GM23248 (cell line): Measurements from ENCODE around the gene MELK. TPM values are rescaled to one million over a fixed set of nuclear protein-coding genes. Genes with fewer than 3 reads are reported as not detected.
A peak's percentile ranks its signal among the peaks of the same experiment; 100 is the strongest.
"Not testable (repeated sequence)": the region's sequence is repeated elsewhere in the genome, so short reads cannot be mapped to it uniquely, and the experiment has no call there.

Experiments used
- DNase-seq: peaks from one replicate; pipeline ENCODE4 v3.0.0-alpha.2; 2015
- H2AFZ ChIP-seq: fragments of 200-600 bp; sonication (generic); 2 replicates; pipeline ENCODE4 v1.6.1; 2016; ENCODE audit warnings: antibody characterized with exemption
- H3F3A ChIP-seq: fragments of 200-600 bp; sonication (generic); 2 replicates; pipeline ENCODE4 v1.6.1; 2016; ENCODE audit warnings: mild to moderate bottlenecking, antibody characterized with exemption, mixed run types; ENCODE audit not compliant: insufficient read depth
- H3K27ac ChIP-seq: fragments of 200-600 bp; sonication (generic); 2 replicates; pipeline ENCODE4 v1.5.1; 2016; ENCODE audit warnings: mild to moderate bottlenecking
- H3K27me3 ChIP-seq: fragments of 200-600 bp; sonication (generic); replicated peaks from 2 replicates; pipeline ENCODE4 v1.6.1; 2016; ENCODE audit warnings: mild to moderate bottlenecking; ENCODE audit not compliant: insufficient read depth
- H3K36me3 ChIP-seq: fragments of 200-600 bp; sonication (generic); 2 replicates; pipeline ENCODE4 v1.6.1; 2016; ENCODE audit warnings: low read depth, mild to moderate bottlenecking
- H3K4me1 ChIP-seq: fragments of 200-600 bp; sonication (generic); 2 replicates; pipeline ENCODE4 v1.6.1; 2016; ENCODE audit warnings: mild to moderate bottlenecking; ENCODE audit not compliant: insufficient read depth
- H3K4me2 ChIP-seq: fragments of 200-600 bp; sonication (generic); one replicate; pipeline ENCODE4 v1.6.1; 2016; ENCODE audit warnings: mild to moderate bottlenecking; ENCODE audit not compliant: unreplicated experiment
- H3K4me3 ChIP-seq: fragments of 200-600 bp; sonication (generic); 2 replicates; pipeline ENCODE4 v1.5.1; 2016; ENCODE audit warnings: mild to moderate bottlenecking
- H3K79me2 ChIP-seq: fragments of 200-600 bp; sonication (generic); 2 replicates; pipeline ENCODE4 v1.6.1; 2016; ENCODE audit warnings: mild to moderate bottlenecking; ENCODE audit not compliant: insufficient read depth
- H3K9ac ChIP-seq: fragments of 200-600 bp; sonication (generic); 2 replicates; pipeline ENCODE4 v1.6.1; 2016; ENCODE audit warnings: mild to moderate bottlenecking
- H3K9me2 ChIP-seq: fragments of 200-600 bp; sonication (generic); 2 replicates; pipeline ENCODE4 v1.6.1; 2016; ENCODE audit warnings: mixed run types, mild to moderate bottlenecking, moderate library complexity; ENCODE audit not compliant: insufficient read depth
- H3K9me3 ChIP-seq: fragments of 200-600 bp; sonication (generic); one replicate; pipeline ENCODE4 v1.6.1; 2017; ENCODE audit warnings: low read depth
- H4K20me1 ChIP-seq: fragments of 200-600 bp; sonication (generic); 2 replicates; pipeline ENCODE4 v1.6.0; 2016; ENCODE audit not compliant: insufficient read depth
- EZH2 ChIP-seq: fragments of 200-600 bp; sonication (generic); IDR thresholded peaks from 2 replicates; pipeline ENCODE4 v1.6.1; 2018; ENCODE audit warnings: antibody characterized with exemption, mild to moderate bottlenecking; ENCODE audit not compliant: insufficient read depth, poor library complexity, severe bottlenecking
- EZH2phosphoT487 ChIP-seq: fragments of 200-600 bp; sonication (generic); IDR thresholded peaks from 2 replicates; pipeline ENCODE4 v1.6.1; 2018; ENCODE audit warnings: antibody characterized with exemption, moderate library complexity, mild to moderate bottlenecking, low read depth; ENCODE audit not compliant: insufficient read depth
- WGBS, 2 experiments: methylation state at CpG; one replicate each; pipeline ENCODE4 v1.1.6; 2015 to 2017; ENCODE audit warnings: low lambda C conversion rate in 2 of 2, low coverage in 1 of 2; ENCODE audit errors: missing lambda C conversion rate in 2 of 2; 5-methylcytosine and 5-hydroxymethylcytosine counted together
- in situ Hi-C: fragments of 300-500 bp; cut with MboI; formaldehyde crosslinking; loops from 2 replicates; pipeline ENCODE4 v1.15.0; 2020
- polyA plus RNA-seq: library from polyadenylated mRNA; unstranded; fragments of >200 nt; fragmentation: Nextera tagmentation; extraction: Ambion mirVana; gene quantifications from 2 replicates; pipeline ENCODE4 v1.2.1, GENCODE V29; 2016
- total RNA-seq: library from RNA; depleted of rRNA; stranded (reverse); fragments of >200 nt; shearing (Covaris generic); gene quantifications from 2 replicates; pipeline ENCODE4 v1.2.3, GENCODE V29; 2014

MELK gene
- total and polyA plus RNA-seq, 2 experiments from 2014 or later, result 23.2 to 24.7 TPM

DNA sequence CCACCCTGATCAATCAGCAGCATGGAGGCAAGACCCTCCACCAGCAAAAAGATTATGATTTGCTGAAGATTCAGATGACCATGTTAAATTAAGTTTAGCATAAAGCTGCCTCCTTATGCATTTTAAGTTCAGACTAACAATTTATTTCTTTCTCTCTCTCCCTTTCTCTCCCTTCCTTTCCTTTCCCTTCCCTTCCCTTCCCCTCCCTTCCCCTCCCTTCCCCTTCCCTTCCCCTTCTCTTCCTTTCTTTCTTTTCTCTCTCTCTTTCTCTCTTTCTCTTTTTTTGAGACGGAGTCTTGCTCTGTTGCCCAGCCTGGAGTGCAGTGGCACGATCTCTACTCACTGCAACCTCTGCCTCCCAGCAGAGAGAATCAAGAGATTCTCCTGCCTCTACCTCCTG, 1.4 kb upstream of the MELK start:
- in situ Hi-C loops, result no loop called here
- Histone ChIP-seq H3K9ac (no peak overlapping the region), H3K9me2 (no peaks in the 10 kb centered on the region), H2AFZ (no peak overlapping the region), H3K9me3 (no peaks in the 10 kb centered on the region), H3K79me2 (peaks cover 35% of the 10 kb centered on the region), H3F3A (peaks cover 31% of the 10 kb centered on the region), H3K27ac (no peak overlapping the region), H3K27me3 (no peaks in the 10 kb centered on the region), H3K4me2 (no peak overlapping the region), H3K36me3 (no peaks in the 10 kb centered on the region), H3K4me3 (no peak overlapping the region), H4K20me1 (no peaks in the 10 kb centered on the region), H3K4me1 (peaks cover 28% of the 10 kb centered on the region)
- 42 to 71% methylated on average over 2 of the region's 2 CpGs for WGBS, 2 experiments
- TF ChIP-seq EZH2phosphoT487, result no peak
- no peak for TF ChIP-seq EZH2
- no peak for DNase-seq

DNA sequence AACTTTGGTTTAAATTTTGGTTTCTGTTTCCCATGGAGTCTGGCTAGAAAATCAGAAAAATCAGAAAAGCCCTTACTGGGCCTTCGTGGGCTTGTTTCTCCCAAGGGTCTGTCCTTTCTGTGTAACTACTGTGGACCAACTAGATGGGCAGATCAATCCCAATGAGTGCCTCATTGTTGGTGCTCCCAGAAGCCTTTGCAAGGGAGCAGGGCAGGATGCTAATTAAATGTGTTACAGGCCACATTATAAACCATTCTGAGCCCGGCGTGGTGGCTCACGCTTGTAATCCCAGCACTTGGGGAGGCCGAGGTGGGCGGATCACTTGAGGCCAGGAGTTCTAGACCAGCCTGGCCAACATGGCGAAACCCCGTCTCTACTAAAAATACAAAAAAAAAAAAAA, 1.4 kb downstream of the MELK start:
- H3K79me2 ChIP-seq, result peaks cover 62% of the 10 kb centered on the region
- H4K20me1 ChIP-seq, H3K9me3 ChIP-seq, H3K36me3 ChIP-seq, DNase-seq, H3K27me3 ChIP-seq, in situ Hi-C loops, H3K9me2 ChIP-seq: not testable (repeated sequence)
- H3K27ac ChIP-seq, result peak overlapping the region; percentile 42; the same call in 1 of the 2 replicates
- peaks cover 25% of the 10 kb centered on the region for H3K4me1 ChIP-seq
- peaks cover 28% of the 10 kb centered on the region for H3F3A ChIP-seq
- peak overlapping the region; percentile 93 for H3K4me2 ChIP-seq
- H3K4me3 ChIP-seq, result peak overlapping the region; percentile 99
- H3K9ac ChIP-seq, result peak overlapping the region; percentile 83
- 88% methylated on average over 7 to 8 of the region's 8 CpGs for WGBS, 2 experiments
- H2AFZ ChIP-seq, result peak overlapping the region; percentile 99

DNA sequence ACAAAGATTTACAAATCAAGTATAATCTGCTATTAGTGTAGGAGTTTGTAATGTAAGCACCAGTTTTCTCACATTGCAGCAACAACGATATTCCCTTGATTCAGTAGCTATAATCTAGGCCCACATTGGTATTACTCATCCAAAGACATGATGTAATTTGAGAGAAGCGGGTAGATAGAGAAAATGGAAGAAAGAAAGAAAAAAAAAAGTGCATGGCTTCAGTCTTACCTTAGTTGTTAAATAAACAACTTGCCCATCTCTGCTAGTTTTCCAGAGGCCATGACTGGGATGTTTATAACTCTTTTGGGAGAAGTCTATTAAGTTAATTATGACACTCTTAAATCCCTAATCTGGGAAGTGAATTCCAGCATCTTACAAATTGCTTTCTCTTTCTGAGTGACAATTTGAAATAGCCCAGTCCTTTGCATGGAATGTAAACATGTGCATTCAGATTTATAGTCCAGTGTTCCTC, 2.8 kb downstream of the MELK start:
- no peak for TF ChIP-seq EZH2
- TF ChIP-seq EZH2phosphoT487, result no peak
- no peaks in the 10 kb centered on the region for H3K9me3 ChIP-seq
- H2AFZ ChIP-seq, result peak overlapping the region; percentile 81
- H3K36me3 ChIP-seq, result no peaks in the 10 kb centered on the region
- peaks cover 25% of the 10 kb centered on the region for H3K4me1 ChIP-seq
- 5 to 13% methylated on average over 2 of the region's 2 CpGs for WGBS, 2 experiments
- DNase-seq, result peak; percentile 75
- no peaks in the 10 kb centered on the region for H3K9me2 ChIP-seq
- peak overlapping the region; percentile 53 for H3K27ac ChIP-seq
- H3K4me3 ChIP-seq, result peak overlapping the region; percentile 48
- H3K27me3 ChIP-seq, result no peaks in the 10 kb centered on the region
- in situ Hi-C loops, result no loop called here
- H3K4me2 ChIP-seq, result peak overlapping the region; percentile 75
- peaks cover 28% of the 10 kb centered on the region for H3F3A ChIP-seq
- H4K20me1 ChIP-seq, result no peaks in the 10 kb centered on the region
- H3K9ac ChIP-seq, result peak overlapping the region; percentile 43
- peaks cover 76% of the 10 kb centered on the region for H3K79me2 ChIP-seq

DNA sequence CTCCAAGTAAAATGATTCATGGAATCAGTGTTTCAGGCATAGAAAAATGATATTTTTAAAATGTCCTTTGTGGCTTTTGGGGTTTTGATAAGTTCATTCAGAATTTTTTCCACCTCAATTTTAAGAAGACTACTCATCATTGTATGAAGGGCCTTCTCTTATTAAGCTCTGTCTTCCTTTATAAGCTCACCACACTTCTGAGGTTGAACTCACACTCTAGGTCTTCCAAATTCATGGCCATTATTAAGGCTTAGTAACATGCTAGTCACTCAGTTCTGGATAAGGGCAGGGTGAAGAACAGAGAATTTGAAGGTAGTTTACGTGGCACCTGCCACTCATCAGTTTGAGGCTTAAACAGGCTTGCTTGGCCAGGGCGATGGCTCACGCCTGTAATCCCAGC, 4.2 kb downstream of the MELK start:
- H3K4me1 ChIP-seq, result peaks cover 25% of the 10 kb centered on the region
- no peak overlapping the region for H2AFZ ChIP-seq
- H3K36me3 ChIP-seq, result no peaks in the 10 kb centered on the region
- no peaks in the 10 kb centered on the region for H3K9me3 ChIP-seq
- no peak overlapping the region for H3K4me3 ChIP-seq
- H3F3A ChIP-seq, result peaks cover 28% of the 10 kb centered on the region
- H3K79me2 ChIP-seq, result peaks cover 90% of the 10 kb centered on the region
- no peaks in the 10 kb centered on the region for H3K27me3 ChIP-seq
- H4K20me1 ChIP-seq, result no peaks in the 10 kb centered on the region
- no peak for TF ChIP-seq EZH2
- no peak for TF ChIP-seq EZH2phosphoT487
- 95 to 96% methylated on average over 3 of the region's 3 CpGs for WGBS, 2 experiments
- no peak overlapping the region for H3K4me2 ChIP-seq
- in situ Hi-C loops, result no loop called here
- H3K27ac ChIP-seq, result no peak overlapping the region
- no peaks in the 10 kb centered on the region for H3K9me2 ChIP-seq
- H3K9ac ChIP-seq, result no peak overlapping the region
- peak; percentile 33 for DNase-seq
